IMR-90 (cell line): ENCODE results near the gene WASHC1. TPM values are rescaled to one million over a fixed set of nuclear protein-coding genes. Genes with fewer than 3 reads are reported as not detected.
A peak's percentile ranks its signal among the peaks of the same experiment; 100 is the strongest.
"Not testable (repeated sequence)": the region's sequence is repeated elsewhere in the genome, so short reads cannot be mapped to it uniquely, and the experiment has no call there.

Experiments
- ATAC-seq: fragments of 200-7000 bp; cut with Tn5 transposase; 2 replicates; pipeline ENCODE4 v1.9.1; 2020; ENCODE audit warnings: low read depth, mild to moderate bottlenecking, moderate library complexity
- BruUV-seq: library from RNA; stranded (reverse); fragments of 400-500 nt; replicated peaks from 2 replicates; lab custom pipeline; 2021; lab: Mats Ljungman, UMichigan
- CTCF ChIA-PET: fragments of 300-600 bp; formaldehyde crosslinking; extraction: SDS; loops from one replicate; lab custom pipeline; 2021; ENCODE audit warnings: antibody characterized with exemption; lab: Yijun Ruan, JAX
- POLR2A ChIA-PET: fragments of 300-600 bp; sonication (Branson Sonifier 250); formaldehyde crosslinking; loops from one replicate; lab custom pipeline; 2022; ENCODE audit warnings: antibody characterized with exemption; ENCODE audit not compliant: unreplicated experiment; lab: Charles Lee
- DNase-seq: peaks from one replicate; pipeline ENCODE4 v3.0.0; 2013
- H2AFZ ChIP-seq: replicated peaks from 2 replicates; pipeline ENCODE3; 2013; ENCODE audit warnings: low read length, mild to moderate bottlenecking; ENCODE audit not compliant: poor library complexity
- H2AK5ac ChIP-seq: 2 replicates; pipeline ENCODE4 v1.6.1; 2013; ENCODE audit warnings: low read depth, low read length, inconsistent platforms
- H2AK9ac ChIP-seq: replicated peaks from 2 replicates; pipeline ENCODE3; 2013; ENCODE audit warnings: mild to moderate bottlenecking, low read depth, low read length, moderate library complexity; ENCODE audit not compliant: poor library complexity
- H2BK120ac ChIP-seq: 2 replicates; pipeline ENCODE4 v1.6.1; 2013; ENCODE audit warnings: low read depth, low read length, inconsistent platforms
- H2BK15ac ChIP-seq: 3 replicates; pipeline ENCODE4 v1.6.1; 2013; ENCODE audit warnings: low read depth, low read length, inconsistent platforms
- H2BK20ac ChIP-seq: 2 replicates; pipeline ENCODE4 v1.6.1; 2013; ENCODE audit warnings: low read depth, mild to moderate bottlenecking, inconsistent platforms, low read length, moderate library complexity
- H2BK5ac ChIP-seq: 2 replicates; pipeline ENCODE4 v1.6.1; 2013; ENCODE audit warnings: mild to moderate bottlenecking, low read depth, low read length, inconsistent platforms; ENCODE audit not compliant: poor library complexity, severe bottlenecking
- H3K14ac ChIP-seq: replicated peaks from 2 replicates; pipeline ENCODE4 v1.6.1; 2013; ENCODE audit warnings: low read depth, low read length, inconsistent platforms
- H3K18ac ChIP-seq: 2 replicates; pipeline ENCODE4 v1.6.1; 2013; ENCODE audit warnings: low read depth, low read length, control low read depth
- H3K23ac ChIP-seq: 2 replicates; pipeline ENCODE4 v1.6.1; 2013; ENCODE audit warnings: low read depth, low read length, inconsistent platforms
- H3K27ac ChIP-seq: 2 replicates; pipeline ENCODE4 v1.5.1; 2013; ENCODE audit warnings: mild to moderate bottlenecking, control low read depth, low read length; ENCODE audit not compliant: insufficient read depth
- H3K27me3 ChIP-seq: 2 replicates; pipeline ENCODE4 v1.6.1; 2013; ENCODE audit warnings: low read length; ENCODE audit not compliant: control insufficient read depth, insufficient read depth
- H3K36me3 ChIP-seq: 2 replicates; pipeline ENCODE4 v1.6.1; 2013; ENCODE audit warnings: low read length, mixed read lengths; ENCODE audit not compliant: control insufficient read depth, insufficient read depth
- H3K4ac ChIP-seq: 2 replicates; pipeline ENCODE4 v1.6.1; 2013; ENCODE audit warnings: low read depth, low read length, inconsistent platforms
- H3K4me1 ChIP-seq: 2 replicates; pipeline ENCODE4 v1.6.1; 2013; ENCODE audit warnings: low read length, mixed read lengths; ENCODE audit not compliant: control insufficient read depth, insufficient read depth
- H3K4me2 ChIP-seq: 2 replicates; pipeline ENCODE4 v1.6.1; 2013; ENCODE audit warnings: low read depth, mild to moderate bottlenecking, control low read depth, low read length, moderate library complexity
- H3K4me3 ChIP-seq: 2 replicates; pipeline ENCODE4 v1.5.1; 2013; ENCODE audit warnings: low read depth, mild to moderate bottlenecking, control low read depth, low read length, moderate library complexity; ENCODE audit not compliant: insufficient read depth
- H3K56ac ChIP-seq: 2 replicates; pipeline ENCODE4 v1.6.1; 2013; ENCODE audit warnings: low read length, inconsistent platforms; ENCODE audit not compliant: insufficient read depth; ENCODE audit errors: extremely low read depth
- H3K79me1 ChIP-seq, 2 experiments: 2 replicates each; pipeline ENCODE4 v1.6.1; 2013; ENCODE audit warnings: low read length in 2 of 2, inconsistent platforms in 1 of 2, low read depth in 1 of 2
- H3K9ac ChIP-seq: 2 replicates; pipeline ENCODE4 v1.6.1; 2013; ENCODE audit warnings: low read depth, low read length, control low read depth
- H3K9me1 ChIP-seq: 2 replicates; pipeline ENCODE4 v1.6.1; 2013; ENCODE audit warnings: low read length, inconsistent platforms; ENCODE audit not compliant: insufficient read depth
- H3K9me3 ChIP-seq: 2 replicates; pipeline ENCODE4 v1.6.1; 2013; ENCODE audit warnings: low read length; ENCODE audit not compliant: control insufficient read depth, insufficient read depth
- H4K20me1 ChIP-seq: 2 replicates; pipeline ENCODE4 v1.6.1; 2013; ENCODE audit warnings: low read length, inconsistent platforms; ENCODE audit not compliant: insufficient read depth
- H4K5ac ChIP-seq: 2 replicates; pipeline ENCODE4 v1.6.1; 2013; ENCODE audit warnings: mild to moderate bottlenecking, low read depth, low read length, control low read depth
- H4K8ac ChIP-seq, 2 experiments: 2 replicates each; pipeline ENCODE4 v1.6.1; 2013; ENCODE audit warnings: low read depth in 2 of 2, low read length in 2 of 2, control low read depth in 1 of 2, inconsistent platforms in 1 of 2
- H4K91ac ChIP-seq: 2 replicates; pipeline ENCODE4 v1.6.1; 2013; ENCODE audit warnings: low read depth, low read length, inconsistent platforms; ENCODE audit not compliant: insufficient read depth
- WGBS, 2 experiments: methylation state at CpG; one replicate each; pipeline versions ENCODE4 v1.1.5 to v1.1.7; 2013; ENCODE audit warnings: missing lambda C conversion rate in 2 of 2; ENCODE audit not compliant: insufficient read length in 1 of 2; ENCODE audit errors: extremely low coverage in 2 of 2; 5-methylcytosine and 5-hydroxymethylcytosine counted together
- dilution Hi-C: fragments of 300-500 bp; cut with HindIII; formaldehyde crosslinking; loops from one replicate; pipeline ENCODE4 v1.14.3; 2018; ENCODE audit warnings: low sequenced_read_pairs; ENCODE audit not compliant: unreplicated experiment
- in situ Hi-C: fragments of 300-500 bp; cut with MboI; formaldehyde crosslinking; loops from 3 replicates; pipeline ENCODE4 v1.14.3; 2019; ENCODE audit warnings: low sequenced_read_pairs, inconsistent platforms, mixed read lengths
- intact Hi-C: fragments of 100-400 bp; cut with micrococcal nuclease; formaldehyde crosslinking; loops from 2 replicates; pipeline ENCODE4 v1.10.0; 2022
- polyA plus RNA-seq, 3 experiments: library from polyadenylated mRNA; depleted of rRNA; stranded (reverse); fragments of >200 nt; gene quantifications; 2 replicates each; pipeline ENCODE4 v1.2.3, GENCODE V29; 2012; ENCODE audit warnings: low replicate concordance in 1 of 3
- total RNA-seq: library from RNA; depleted of rRNA; stranded (reverse); fragments of >200 nt; gene quantifications from 2 replicates; pipeline ENCODE4 v1.2.3, GENCODE V29; 2012

WASHC1 gene
- total and polyA plus RNA-seq, 2 of the 4 experiments (the other 2 are of a cell fraction), result 3.0 to 13.7 TPM

GRCh38 chr9:48190-48842, 19.1 kb upstream of the WASHC1 start:
- POLR2A ChIA-PET, H2AK9ac ChIP-seq: not testable (repeated sequence)

GRCh38 chr9:46639-47271, 17.5 kb upstream of the WASHC1 start:
- intact Hi-C loops, dilution Hi-C loops: not testable (repeated sequence)

More at GRCh38 chr9:48190-48842, 19.1 kb upstream of the WASHC1 start:
- H4K91ac ChIP-seq, CTCF ChIA-PET, intact Hi-C loops, H4K20me1 ChIP-seq, H3K23ac ChIP-seq, H3K27me3 ChIP-seq, H3K56ac ChIP-seq, H2AK5ac ChIP-seq, dilution Hi-C loops, BruUV-seq, ATAC-seq, H3K18ac ChIP-seq, H3K79me1 ChIP-seq, H3K36me3 ChIP-seq, H3K4me2 ChIP-seq, H3K4me1 ChIP-seq, DNase-seq, H3K9me3 ChIP-seq, H4K5ac ChIP-seq, H2AFZ ChIP-seq, H3K9me1 ChIP-seq, H3K14ac ChIP-seq, H4K8ac ChIP-seq, H3K27ac ChIP-seq, in situ Hi-C loops, H2BK20ac ChIP-seq, H3K4me3 ChIP-seq, H3K4ac ChIP-seq, H2BK120ac ChIP-seq, H3K9ac ChIP-seq, H2BK5ac ChIP-seq: not testable (repeated sequence)
- H2BK15ac ChIP-seq, result 0 out of 3 replicates have a peak overlapping the region, but pooled peaks have one; percentile 53
- no CpG with 5 or more reads among the region's 5 CpGs for WGBS, 2 experiments

More at GRCh38 chr9:46639-47271, 17.5 kb upstream of the WASHC1 start:
- H3K9me1 ChIP-seq, H3K9ac ChIP-seq, H2BK120ac ChIP-seq, H3K4ac ChIP-seq, H2BK5ac ChIP-seq, H3K18ac ChIP-seq, H3K9me3 ChIP-seq, H3K79me1 ChIP-seq, H3K4me3 ChIP-seq, BruUV-seq, H3K36me3 ChIP-seq, H2BK15ac ChIP-seq, H2AK5ac ChIP-seq, H2AK9ac ChIP-seq, H3K4me1 ChIP-seq, H3K27me3 ChIP-seq, DNase-seq, H4K5ac ChIP-seq, POLR2A ChIA-PET, CTCF ChIA-PET, H4K8ac ChIP-seq, H3K56ac ChIP-seq, H4K20me1 ChIP-seq, H3K4me2 ChIP-seq, in situ Hi-C loops, H4K91ac ChIP-seq, H2AFZ ChIP-seq, H3K27ac ChIP-seq, H2BK20ac ChIP-seq, ATAC-seq, H3K23ac ChIP-seq, H3K14ac ChIP-seq: not testable (repeated sequence)
- WGBS, 2 experiments, result no CpG with 5 or more reads among the region's 12 CpGs
